ENCODE results near the gene NOVA2.

- TF ChIP-seq CTCF (IDR thresholded peaks at IDR 0.05) (no peak), POLR2A (IDR thresholded peaks at IDR 0.05) (no peak)
These were observed 4.5 kb upstream of the NOVA2 start for GRCh38 chr19:45978156-45978555.

Data from esophagus squamous epithelium (tissue), 4 donors.